GM12878 (cell line): ENCODE data around the gene FAM114A1. TPM values are rescaled to one million over a fixed set of nuclear protein-coding genes. Genes with fewer than 3 reads are reported as not detected.

ENCODE experiments used
- ATAC-seq: fragments of 200-7000 bp; cut with Tn5 transposase; 3 replicates; pipeline ENCODE4 v1.9.1; 2020; ENCODE audit warnings: mild to moderate bottlenecking, moderate library complexity
- BruUV-seq: library from RNA; stranded (reverse); fragments of 400-500 nt; replicated peaks from 2 replicates; lab custom pipeline; 2021; lab: Mats Ljungman, UMichigan
- CTCF ChIA-PET: fragments of 300-600 bp; sonication (Branson Sonifier 250); formaldehyde crosslinking; extraction: SDS; loops from one replicate; lab custom pipeline; 2021; ENCODE audit warnings: inconsistent platforms; lab: Yijun Ruan, JAX
- POLR2A ChIA-PET: fragments of 350-600 bp; formaldehyde crosslinking; extraction: SDS; loops from one replicate; lab custom pipeline; 2021; ENCODE audit warnings: inconsistent platforms; lab: Charles Lee
- RAD21 ChIA-PET: fragments of 300-600 bp; sonication (Branson Sonifier 250); formaldehyde crosslinking; loops from one replicate; lab custom pipeline; 2023; ENCODE audit warnings: antibody characterized with exemption; ENCODE audit not compliant: unreplicated experiment; lab: Charles Lee
- SMC1A ChIA-PET: fragments of 300-600 bp; sonication (Branson Sonifier 250); formaldehyde crosslinking; loops from one replicate; lab custom pipeline; 2023; ENCODE audit not compliant: unreplicated experiment, uncharacterized antibody; lab: Charles Lee
- DNase-seq: peaks from one replicate; pipeline ENCODE4 v3.0.0-alpha.2; 2011; ENCODE audit warnings: low read depth, low spot score
- FAIRE-seq: peaks from 3 replicates; lab custom pipeline; 2011; peaks lifted over from hg19 to GRCh38; lab: Jason Lieb, UNC
- H2AFZ ChIP-seq: 2 replicates; pipeline ENCODE4 v1.6.0; 2011; ENCODE audit warnings: low read depth, low read length, control low read depth; ENCODE audit not compliant: control insufficient read depth
- H3K27ac ChIP-seq: 2 replicates; pipeline ENCODE4 v1.5.1; 2011; ENCODE audit warnings: control low read depth; ENCODE audit not compliant: control insufficient read depth, insufficient read depth
- H3K27me3 ChIP-seq, 2 experiments: replicated peaks in 1 of 2; 2 replicates each; pipeline versions ENCODE4 v1.6.0 to v1.6.1; 2011; ENCODE audit warnings: low read length in 1 of 2; ENCODE audit not compliant: control insufficient read depth in 2 of 2, insufficient read depth in 2 of 2
- H3K36me3 ChIP-seq, 2 experiments: 2 replicates each; pipeline ENCODE4 v1.5.1; 2011; ENCODE audit warnings: low read length in 1 of 2; ENCODE audit not compliant: control insufficient read depth in 2 of 2, insufficient read depth in 2 of 2
- H3K4me1 ChIP-seq: 2 replicates; pipeline ENCODE4 v1.6.1; 2011; ENCODE audit warnings: mild to moderate bottlenecking, low read length, moderate library complexity, mixed read lengths; ENCODE audit not compliant: control insufficient read depth, insufficient read depth
- H3K4me2 ChIP-seq: 2 replicates; pipeline ENCODE4 v1.6.0; 2011; ENCODE audit warnings: control low read depth; ENCODE audit not compliant: control insufficient read depth, insufficient read depth
- H3K4me3 ChIP-seq: fragments of 200-600 bp; sonication (generic); 2 replicates; pipeline ENCODE4 v1.5.1; 2016
- H3K79me2 ChIP-seq: 2 replicates; pipeline ENCODE4 v1.6.0; 2011; ENCODE audit warnings: low read length; ENCODE audit not compliant: control insufficient read depth, insufficient read depth
- H3K9ac ChIP-seq: 2 replicates; pipeline ENCODE4 v1.8.0; 2011; ENCODE audit warnings: low read length, control low read depth, mixed read lengths; ENCODE audit not compliant: control insufficient read depth, insufficient read depth
- H3K9me3 ChIP-seq: replicated peaks from 3 replicates; pipeline ENCODE4 v1.5.1; 2011; ENCODE audit warnings: mild to moderate bottlenecking, low read length; ENCODE audit not compliant: control insufficient read depth, insufficient read depth
- H4K20me1 ChIP-seq: 2 replicates; pipeline ENCODE4 v1.6.0; 2011; ENCODE audit not compliant: control insufficient read depth, insufficient read depth
- ATF2 ChIP-seq: IDR thresholded peaks from 2 replicates; pipeline ENCODE4 v1.6.1; 2012; ENCODE audit warnings: low read length, inconsistent platforms
- CEBPB ChIP-seq, 2 experiments: fragments of 150-350 bp in 1 of 2; IDR thresholded peaks; 2 replicates each; pipeline ENCODE4 v1.6.1; 2012 to 2014; ENCODE audit warnings: low read depth in 2 of 2, low read length in 2 of 2, borderline replicate concordance in 1 of 2, inconsistent platforms in 1 of 2
- CHD1 ChIP-seq: IDR thresholded peaks from 2 replicates; pipeline ENCODE4 v1.6.1; 2012; ENCODE audit warnings: low read depth, low read length, improper control_type of control experiment
- CTCF ChIP-seq, 3 experiments: IDR thresholded peaks in 2 of 3; conservative IDR thresholded peaks in 1 of 3; 2 replicates each; pipeline ENCODE4 v1.5.1; 2011; ENCODE audit warnings: low read depth in 3 of 3, low read length in 3 of 3, mild to moderate bottlenecking in 3 of 3, control low read depth in 2 of 3, moderate library complexity in 2 of 3, inconsistent platforms in 1 of 3, mixed read lengths in 1 of 3; ENCODE audit not compliant: control insufficient read depth in 2 of 3, insufficient read depth in 1 of 3; ENCODE audit errors: extremely low read depth in 1 of 3
- HCFC1 ChIP-seq: fragments of 150-350 bp; IDR thresholded peaks from 2 replicates; pipeline ENCODE4 v1.6.1; 2014; ENCODE audit warnings: low read length
- IRF4 ChIP-seq: IDR thresholded peaks from 2 replicates; pipeline ENCODE4 v1.6.1; 2011; ENCODE audit warnings: low read depth, low read length
- JUND ChIP-seq: IDR thresholded peaks from 2 replicates; pipeline ENCODE4 v1.6.1; 2012; ENCODE audit warnings: low read depth, mild to moderate bottlenecking, low read length, improper control_type of control experiment, moderate library complexity
- KAT2A ChIP-seq: conservative IDR thresholded peaks from 2 replicates; pipeline ENCODE4 v1.6.1; 2011; ENCODE audit warnings: low read depth, low read length; ENCODE audit not compliant: control insufficient read depth
- MEF2A ChIP-seq: IDR thresholded peaks from 2 replicates; pipeline ENCODE4 v1.6.1; 2011; ENCODE audit warnings: low read depth, mild to moderate bottlenecking, low read length, moderate library complexity; ENCODE audit not compliant: insufficient read depth
- NFYB ChIP-seq: IDR thresholded peaks from 2 replicates; pipeline ENCODE4 v1.6.1; 2011; ENCODE audit warnings: low read depth, mild to moderate bottlenecking, low read length, improper control_type of control experiment, moderate library complexity; ENCODE audit not compliant: insufficient read depth
- RB1 ChIP-seq: fragments of 450-650 bp; formaldehyde crosslinking; IDR thresholded peaks from 2 replicates; pipeline ENCODE4 v1.6.1; 2017; ENCODE audit warnings: mild to moderate bottlenecking, borderline replicate concordance
- SIN3A ChIP-seq: IDR thresholded peaks from 2 replicates; pipeline ENCODE4 v1.6.1; 2012; ENCODE audit warnings: low read depth, low read length, improper control_type of control experiment
- TCF3 ChIP-seq: IDR thresholded peaks from 2 replicates; pipeline ENCODE4 v1.6.1; 2012; ENCODE audit warnings: low read depth, mild to moderate bottlenecking, low read length, borderline replicate concordance; ENCODE audit not compliant: insufficient read depth
- TCF7 ChIP-seq: IDR thresholded peaks from 2 replicates; pipeline ENCODE4 v1.6.1; 2014; ENCODE audit warnings: antibody characterized with exemption, borderline replicate concordance
- YBX1 ChIP-seq: fragments of 450-650 bp; IDR thresholded peaks from 2 replicates; pipeline ENCODE4 v1.6.1; 2016; ENCODE audit warnings: antibody characterized with exemption
- WGBS: methylation state at CpG from one replicate; pipeline ENCODE4 v1.1.6; 2016; ENCODE audit warnings: low lambda C conversion rate; ENCODE audit not compliant: insufficient replicate concordance, insufficient coverage; ENCODE audit errors: missing lambda C conversion rate; 5-methylcytosine and 5-hydroxymethylcytosine counted together
- in situ Hi-C: fragments of 300-500 bp; cut with MboI; formaldehyde crosslinking; loops from 9 replicates; pipeline ENCODE4 v1.14.3; 2018; ENCODE audit warnings: mixed read lengths
- intact Hi-C: fragments of 100-400 bp; cut with micrococcal nuclease; formaldehyde crosslinking; loops from one replicate; pipeline ENCODE4 v1.14.2; 2022; ENCODE audit not compliant: unreplicated experiment
- polyA plus RNA-seq, 11 experiments: library from polyadenylated mRNA; depleted of rRNA in 4 of 11; unstranded in 6 of 11; stranded (reverse) in 5 of 11; fragments of >200 nt; fragmentation: Nextera tagmentation in 4 of 11; fragmentation: Illumina TruSeq in 1 of 11; extraction: Ambion mirVana in 4 of 11; extraction: Trizol in 1 of 11; gene quantifications; 1 replicate in 1 of 11; 2 replicates in 10 of 11; pipeline versions ENCODE4 v1.2.1 to v1.2.3, GENCODE V29; 2011 to 2016; ENCODE audit warnings: inconsistent platforms in 2 of 11, missing spikeins in 2 of 11, low read depth in 1 of 11
- total RNA-seq, 4 experiments: library from RNA; depleted of rRNA in 3 of 4; stranded (reverse); fragments of >200 nt in 3 of 4; fragmentation: Illumina TruSeq in 1 of 4; extraction: Trizol in 1 of 4; gene quantifications; 2 replicates each; pipeline versions ENCODE4 v1.2.1 to v1.2.3, GENCODE V29; 2013 to 2021

Gene FAM114A1
- total and polyA plus RNA-seq, 10 of the 15 experiments (the other 5 are each of a cell fraction or from before 2014, with no cell fraction given) = 1.3 to 6.2 (median 3.9) TPM

- no peak for TF ChIP-seq IRF4
- POLR2A ChIA-PET = no interaction called here
- Histone ChIP-seq H3K4me2 (no peak overlapping the region), H3K9me3 (no peaks in the 10 kb centered on the region), H3K9ac (no peak overlapping the region), H3K4me3 (no peak overlapping the region), H3K79me2 (no peaks in the 10 kb centered on the region), H3K4me1 (no peaks in the 10 kb centered on the region), H2AFZ (no peak overlapping the region), H4K20me1 (no peaks in the 10 kb centered on the region), H3K27me3 (no peaks in the 10 kb centered on the region), H3K36me3 (peaks cover 0 to 8% of the 10 kb centered on the region in 2 experiments; a peak in 2 of 4 replicates), H3K27ac (no peak overlapping the region)
- ATAC-seq (no peak), DNase-seq (no peak), FAIRE-seq (no peak)
- intact Hi-C loops = no loop called here
- SMC1A ChIA-PET = interaction anchor here (1.5 kb wide), 1 partner anchor 73 kb away, joined by 3 read pairs; no protein-coding TSS in a partner anchor
- CTCF ChIA-PET = interaction anchor here (0.9 kb wide), 1 partner anchor 10 kb away, joined by 3 read pairs; no protein-coding TSS in a partner anchor
- RAD21 ChIA-PET = no interaction called here
- no TSS peak for BruUV-seq
- in situ Hi-C loops = no loop called here
- whole genome bisulfite sequencing = over 99% methylated on average over 5 of the region's 5 CpGs
Observed at GRCh38 chr4:38968668-38969067, 101.1 kb downstream of the FAM114A1 start.

- 100% methylated on average over 7 of the region's 7 CpGs for WGBS
- H3K9ac ChIP-seq = no peak overlapping the region
- RAD21 ChIA-PET = no interaction called here
- DNase-seq = no peak
- ATAC-seq = no peak
- in situ Hi-C loops = no loop called here
- no peaks in the 10 kb centered on the region for H3K79me2 ChIP-seq
- no peak overlapping the region for H3K4me2 ChIP-seq
- no peak overlapping the region for H2AFZ ChIP-seq
- H3K27me3 ChIP-seq = no peaks in the 10 kb centered on the region
- POLR2A ChIA-PET = no interaction called here
- H3K36me3 ChIP-seq = peaks cover 0 to 4% of the 10 kb centered on the region in 2 experiments; a peak in 3 of 4 replicates
- H3K4me3 ChIP-seq = no peak overlapping the region
- CTCF ChIA-PET = interaction anchor here (1.0 kb wide), 1 partner anchor 9 kb away, joined by 3 read pairs; no protein-coding TSS in a partner anchor
- SMC1A ChIA-PET = interaction anchor here (1.2 kb wide), 1 partner anchor 10 kb away, joined by 6 read pairs; no protein-coding TSS in a partner anchor
- H3K4me1 ChIP-seq = peaks cover under 1% of the 10 kb centered on the region; the same call in 1 of the 2 replicates
- no peak overlapping the region for H3K27ac ChIP-seq
- H3K9me3 ChIP-seq = no peaks in the 10 kb centered on the region
- H4K20me1 ChIP-seq = no peaks in the 10 kb centered on the region
- no TSS peak for BruUV-seq
- TF ChIP-seq SIN3A = no peak
- no peak for TF ChIP-seq NFYB
- TF ChIP-seq YBX1 = no peak
- TF ChIP-seq CTCF (IDR thresholded peaks at IDR 0.05 in 2 of 3, conservative IDR thresholded peaks at IDR 0.05 in 1 of 3; ENCODE audit: control insufficient read depth in 2 of 3, extremely low read depth in 1 of 3, insufficient read depth in 1 of 3, low read depth in 3 of 3, low read length in 3 of 3) = no peak
- no peak for TF ChIP-seq HCFC1
- no peak for TF ChIP-seq CHD1
- no peak for TF ChIP-seq TCF3
- TF ChIP-seq MEF2A = no peak
- no peak for TF ChIP-seq ATF2
- TF ChIP-seq TCF7 = no peak
- no peak for TF ChIP-seq JUND
- TF ChIP-seq RB1 = no peak
- TF ChIP-seq KAT2A = no peak
- no peak for TF ChIP-seq CEBPB (IDR thresholded peaks at IDR 0.05; ENCODE audit: borderline replicate concordance in 1 of 2, low read depth in 2 of 2, low read length in 2 of 2)
- TF ChIP-seq, all 136 proteins: peak for 0
- FAIRE-seq = no peak
- intact Hi-C loops = no loop called here
Observed at GRCh38 chr4:38976308-38976707, 108.7 kb downstream of the FAM114A1 start.
